HG02938 (cell line): ENCODE measurements around the gene KLK7.

ENCODE experiments used
- ATAC-seq: cut with Tn5 transposase; IDR thresholded peaks from one replicate; pipeline ENCODE4 v1.9.1; 2021; ENCODE audit warnings: mild to moderate bottlenecking, moderate library complexity; ENCODE audit not compliant: unreplicated experiment

Gene KLK7

GRCh38 chr19:50939596-50939995, 44.1 kb downstream of the KLK7 start:
- no peak for ATAC-seq

GRCh38 chr19:50933640-50934039, 50.1 kb downstream of the KLK7 start:
- ATAC-seq: no peak

- ATAC-seq: no peak
Measured at GRCh38 chr19:50932690-50933083, 51.0 kb downstream of the KLK7 start.

GRCh38 chr19:50932018-50932689, 51.6 kb downstream of the KLK7 start:
- ATAC-seq: no peak

- no peak for ATAC-seq
Measured at GRCh38 chr19:50931023-50931422, 52.7 kb downstream of the KLK7 start.

- ATAC-seq: no peak
Measured at GRCh38 chr19:50928831-50929230, 54.9 kb downstream of the KLK7 start.
